ENCODE results near the gene CEP72. TPM values are rescaled to one million over a fixed set of nuclear protein-coding genes. Genes with fewer than 3 reads are reported as not detected.

CEP72 gene
- polyA plus RNA-seq, 1 experiment: 1.7 TPM

DNA sequence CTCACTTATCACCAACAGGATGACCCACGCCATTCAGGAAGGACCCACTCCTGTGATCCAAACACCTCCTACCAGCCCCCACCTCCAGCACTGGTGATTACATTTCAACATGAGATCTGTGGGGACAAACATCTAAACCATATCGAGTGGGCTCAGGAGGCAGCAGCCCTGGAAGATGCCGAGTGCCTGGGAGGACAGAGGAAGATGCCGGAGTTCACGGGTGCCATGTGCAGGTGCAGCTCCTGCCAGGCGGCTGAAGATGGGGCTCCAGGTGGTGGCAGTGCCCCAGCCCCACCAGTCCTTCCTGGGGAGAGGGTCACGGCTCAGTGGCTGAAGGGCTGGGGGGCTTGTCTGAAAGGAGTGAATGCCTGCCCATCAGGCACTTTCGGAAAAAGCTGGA lies 6.1 kb upstream of the CEP72 start:
- no peak overlapping the region for H3K4me3 ChIP-seq (ENCODE audit: low read depth, low read length)
- no peak for DNase-seq (ENCODE audit: low read depth)
- TF ChIP-seq, protein P1, sequence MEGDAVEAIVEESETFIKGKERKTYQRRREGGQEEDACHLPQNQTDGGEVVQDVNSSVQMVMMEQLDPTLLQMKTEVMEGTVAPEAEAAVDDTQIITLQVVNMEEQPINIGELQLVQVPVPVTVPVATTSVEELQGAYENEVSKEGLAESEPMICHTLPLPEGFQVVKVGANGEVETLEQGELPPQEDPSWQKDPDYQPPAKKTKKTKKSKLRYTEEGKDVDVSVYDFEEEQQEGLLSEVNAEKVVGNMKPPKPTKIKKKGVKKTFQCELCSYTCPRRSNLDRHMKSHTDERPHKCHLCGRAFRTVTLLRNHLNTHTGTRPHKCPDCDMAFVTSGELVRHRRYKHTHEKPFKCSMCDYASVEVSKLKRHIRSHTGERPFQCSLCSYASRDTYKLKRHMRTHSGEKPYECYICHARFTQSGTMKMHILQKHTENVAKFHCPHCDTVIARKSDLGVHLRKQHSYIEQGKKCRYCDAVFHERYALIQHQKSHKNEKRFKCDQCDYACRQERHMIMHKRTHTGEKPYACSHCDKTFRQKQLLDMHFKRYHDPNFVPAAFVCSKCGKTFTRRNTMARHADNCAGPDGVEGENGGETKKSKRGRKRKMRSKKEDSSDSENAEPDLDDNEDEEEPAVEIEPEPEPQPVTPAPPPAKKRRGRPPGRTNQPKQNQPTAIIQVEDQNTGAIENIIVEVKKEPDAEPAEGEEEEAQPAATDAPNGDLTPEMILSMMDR (IDR thresholded peaks at IDR 0.05; ENCODE audit: insufficient read depth, low read depth, low read length): no peak
- H3K36me3 ChIP-seq (ENCODE audit: control insufficient read depth, insufficient read depth, low read length): no peaks in the 10 kb centered on the region
- POLR2A ChIA-PET: no interaction called here
- CTCF ChIA-PET: no interaction called here
- H3K27me3 ChIP-seq (ENCODE audit: control insufficient read depth, insufficient read depth, low read length): 0 out of 2 replicates have a peak, but pooled peaks cover 5% of the 10 kb centered on the region

DNA sequence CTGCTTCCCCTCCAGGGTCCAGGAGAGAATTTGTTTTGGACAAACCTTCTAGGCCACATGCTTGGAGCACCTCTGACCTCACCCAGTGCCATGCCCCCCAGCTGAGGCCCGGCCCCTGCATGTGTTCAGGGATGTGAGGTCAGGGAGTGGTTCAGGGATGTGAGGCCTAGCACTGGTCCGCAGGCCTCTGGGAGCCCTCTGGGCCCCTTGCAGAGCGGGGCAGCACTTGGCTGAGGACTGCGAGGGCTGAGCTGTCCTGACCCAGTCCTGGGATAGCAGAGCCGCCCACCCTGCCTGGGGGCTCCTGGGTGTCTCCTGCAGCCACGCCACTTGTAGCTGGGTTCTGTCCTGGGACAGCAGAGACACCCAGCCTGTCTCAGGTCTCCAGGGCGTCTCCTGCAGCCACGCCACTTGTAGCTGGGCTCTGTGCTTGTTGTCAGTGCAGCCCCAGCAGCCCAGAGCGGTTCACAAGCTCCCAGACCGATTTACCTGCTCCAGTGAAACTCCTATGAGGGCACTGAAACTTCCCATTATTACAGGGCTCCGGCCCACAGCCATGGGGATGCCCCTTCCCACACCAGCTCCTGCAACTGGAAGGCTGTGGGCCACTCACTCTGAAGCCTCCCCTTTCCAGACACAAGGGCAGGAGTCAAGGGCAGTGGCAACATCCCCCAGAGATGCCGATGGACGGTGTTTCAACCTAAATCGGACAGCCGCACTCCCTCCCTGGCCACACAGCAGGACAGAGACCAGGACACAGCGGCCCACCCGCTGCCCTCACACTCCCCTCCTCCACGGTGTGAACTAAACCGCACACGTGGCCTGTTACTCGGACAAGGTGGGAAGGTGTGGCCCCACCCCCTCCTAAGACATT lies 5.4 kb upstream of the CEP72 start:
- ChIA-PET POLR2A (no interaction called here), CTCF (no interaction called here)
- TF ChIP-seq, protein P1 (IDR thresholded peaks at IDR 0.05; ENCODE audit: insufficient read depth, low read depth, low read length): no peak
- no peaks in the 10 kb centered on the region for H3K36me3 ChIP-seq (ENCODE audit: control insufficient read depth, insufficient read depth, low read length)
- DNase-seq (ENCODE audit: low read depth): no peak
- H3K4me3 ChIP-seq (ENCODE audit: low read depth, low read length): no peak overlapping the region
- H3K27me3 ChIP-seq (ENCODE audit: control insufficient read depth, insufficient read depth, low read length): 0 out of 2 replicates have a peak, but pooled peaks cover 5% of the 10 kb centered on the region

DNA sequence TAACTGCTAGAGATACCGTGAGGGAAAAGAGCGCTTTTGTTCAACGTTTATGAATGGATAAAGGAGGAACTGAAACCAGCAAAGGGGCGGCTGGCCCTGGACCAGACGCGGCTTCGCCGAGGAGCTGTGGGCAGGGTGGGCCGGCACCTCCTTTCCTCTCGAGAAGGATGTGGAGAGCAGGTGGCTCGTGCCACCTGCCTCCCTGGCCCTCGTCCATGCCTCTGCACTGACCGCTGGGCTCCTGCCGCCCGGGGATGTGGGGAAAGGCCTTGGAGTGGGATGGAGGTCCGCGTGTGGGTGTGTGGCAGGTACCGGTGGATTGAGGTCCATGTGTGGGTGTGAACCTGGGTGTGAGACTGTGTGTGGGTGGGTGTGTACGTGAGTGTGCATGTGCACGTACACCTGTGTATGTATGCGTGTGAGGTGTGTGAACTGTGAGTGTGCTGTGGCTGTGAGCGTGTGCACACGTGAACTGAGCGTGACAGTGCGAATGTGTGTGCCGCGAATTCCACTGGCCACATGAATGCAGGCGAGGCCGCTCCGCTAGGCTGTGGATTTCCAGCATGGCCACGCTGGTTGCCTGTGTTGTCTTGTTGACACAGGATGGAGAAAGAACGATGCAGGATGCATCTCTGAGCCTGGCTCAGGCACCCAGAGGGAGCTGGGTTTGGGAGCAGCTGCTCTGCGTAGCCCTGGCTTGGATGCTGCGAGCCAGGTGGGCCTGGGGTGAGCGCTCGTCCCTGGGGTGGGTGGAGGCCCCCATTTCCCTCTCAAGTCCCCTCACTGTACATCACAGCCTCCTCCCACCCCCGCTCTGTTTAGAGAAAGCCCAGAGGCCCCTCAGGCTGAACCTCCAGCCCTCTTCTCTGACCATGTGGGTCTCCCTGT lies 4.4 kb upstream of the CEP72 start:
- ChIA-PET CTCF (no interaction called here), POLR2A (no interaction called here)
- Histone ChIP-seq H3K27me3 (ENCODE audit: control insufficient read depth, insufficient read depth, low read length) (0 out of 2 replicates have a peak, but pooled peaks cover 5% of the 10 kb centered on the region), H3K4me3 (ENCODE audit: low read depth, low read length) (no peak overlapping the region), H3K36me3 (ENCODE audit: control insufficient read depth, insufficient read depth, low read length) (no peaks in the 10 kb centered on the region)
- TF ChIP-seq, protein P1 (IDR thresholded peaks at IDR 0.05; ENCODE audit: insufficient read depth, low read depth, low read length): no peak
- no peak for DNase-seq (ENCODE audit: low read depth)

DNA sequence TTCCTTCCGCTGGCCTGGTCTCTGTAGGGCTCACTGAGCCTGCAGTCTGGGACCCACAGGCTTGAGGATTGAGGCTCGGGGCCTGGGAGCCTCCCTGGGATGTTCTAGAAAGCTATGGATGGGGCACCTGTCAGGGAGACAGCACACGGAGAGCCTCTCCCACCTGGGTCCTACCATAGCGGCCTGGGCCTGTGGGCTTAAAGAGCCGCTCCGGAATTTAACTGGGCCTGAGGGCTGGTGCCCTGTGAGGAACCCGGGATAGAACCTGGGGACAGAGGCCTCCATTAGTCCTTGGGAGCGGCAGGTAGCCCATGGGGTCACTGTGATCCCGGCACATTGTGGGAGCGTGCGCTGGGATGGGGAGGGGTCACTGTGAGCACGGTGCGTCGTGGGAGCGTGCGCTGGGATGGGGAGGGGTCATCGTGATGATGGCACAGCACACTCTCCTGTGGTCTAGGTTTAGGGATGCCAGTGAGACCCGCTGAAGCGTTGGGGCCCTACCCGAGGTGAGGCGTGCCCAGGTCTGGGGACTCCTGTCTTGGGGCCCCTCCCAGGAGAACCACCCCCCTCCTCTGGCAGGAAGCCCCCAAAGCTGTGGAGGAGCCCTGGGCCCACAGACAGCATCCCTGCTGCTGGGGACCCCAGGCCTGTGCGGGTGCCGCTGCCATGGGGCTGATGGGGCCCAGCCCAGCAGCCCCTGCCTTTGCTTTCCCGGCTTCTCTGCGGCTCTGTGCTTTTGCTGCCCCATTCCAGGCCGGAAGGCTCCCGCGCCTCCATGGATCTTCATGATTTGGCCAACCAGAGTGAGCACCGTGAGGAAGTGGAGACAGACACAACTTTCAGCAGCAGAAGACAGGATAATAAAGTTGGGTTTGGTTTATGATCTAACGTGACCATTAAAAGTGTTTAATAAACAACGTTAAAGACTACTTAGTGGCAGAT lies 3.4 kb upstream of the CEP72 start:
- TF ChIP-seq, protein P1 (IDR thresholded peaks at IDR 0.05; ENCODE audit: insufficient read depth, low read depth, low read length): no peak

More for the DNA sequence above, 3.4 kb upstream of the CEP72 start:
- POLR2A ChIA-PET: no interaction called here
- Histone ChIP-seq H3K4me3 (ENCODE audit: low read depth, low read length) (no peak overlapping the region), H3K36me3 (ENCODE audit: control insufficient read depth, insufficient read depth, low read length) (no peaks in the 10 kb centered on the region), H3K27me3 (ENCODE audit: control insufficient read depth, insufficient read depth, low read length) (0 out of 2 replicates have a peak, but pooled peaks cover 3% of the 10 kb centered on the region)
- no peak for DNase-seq (ENCODE audit: low read depth)
- CTCF ChIA-PET: no interaction called here
